Epithelial cell of prostate (primary cell): ENCODE results near the gene NFIA.

Experiments used
- DNase-seq: peaks from one replicate; pipeline ENCODE4 v3.0.0-alpha.2; 2011; ENCODE audit warnings: low read depth, low spot score
- H3K27ac ChIP-seq: fragments of 450-650 bp; 2 replicates; pipeline ENCODE4 v1.5.1; 2017; ENCODE audit warnings: mild to moderate bottlenecking

The NFIA gene

GRCh38 chr1:61337981-61338848, 255.9 kb downstream of the NFIA start:
- peak overlapping the region; percentile 95 for H3K27ac ChIP-seq
- DNase-seq = no peak

- DNase-seq = no peak
- peak overlapping the region; percentile 95 for H3K27ac ChIP-seq
Measured at GRCh38 chr1:61338899-61339298, 256.5 kb downstream of the NFIA start.

GRCh38 chr1:61341426-61341825, 259.1 kb downstream of the NFIA start:
- no peak overlapping the region for H3K27ac ChIP-seq

GRCh38 chr1:61343734-61344420, 261.5 kb downstream of the NFIA start:
- H3K27ac ChIP-seq = no peak overlapping the region
- DNase-seq = no peak

More at GRCh38 chr1:61341426-61341825, 259.1 kb downstream of the NFIA start:
- DNase-seq = no peak

GRCh38 chr1:61344696-61345095, 262.3 kb downstream of the NFIA start:
- DNase-seq = no peak
- no peak overlapping the region for H3K27ac ChIP-seq

- no peak for DNase-seq
- no peak overlapping the region for H3K27ac ChIP-seq
Measured at GRCh38 chr1:61348025-61348665, 265.8 kb downstream of the NFIA start.

GRCh38 chr1:61352845-61353435, 270.6 kb downstream of the NFIA start:
- DNase-seq = no peak
- peak overlapping the region; percentile 40 for H3K27ac ChIP-seq

- peak overlapping the region; percentile 40 for H3K27ac ChIP-seq
- no peak for DNase-seq
Measured at GRCh38 chr1:61353797-61354406, 271.5 kb downstream of the NFIA start.

GRCh38 chr1:61356016-61356415, 273.7 kb downstream of the NFIA start:
- H3K27ac ChIP-seq = no peak overlapping the region
- no peak for DNase-seq

- H3K27ac ChIP-seq = no peak overlapping the region
- DNase-seq = no peak
Measured at GRCh38 chr1:61356995-61357394, 274.6 kb downstream of the NFIA start.

GRCh38 chr1:61357539-61357938, 275.2 kb downstream of the NFIA start:
- H3K27ac ChIP-seq = no peak overlapping the region
- no peak for DNase-seq

GRCh38 chr1:61358770-61359455, 276.6 kb downstream of the NFIA start:
- DNase-seq = peak; percentile 12
- H3K27ac ChIP-seq = peak overlapping the region; percentile 41

- no peak overlapping the region for H3K27ac ChIP-seq
- DNase-seq = no peak
Measured at GRCh38 chr1:61361931-61362330, 279.6 kb downstream of the NFIA start.

- no peak for DNase-seq
Measured at GRCh38 chr1:61362351-61362750, 280.0 kb downstream of the NFIA start.

GRCh38 chr1:61368366-61368765, 286.0 kb downstream of the NFIA start:
- no peak for DNase-seq
- H3K27ac ChIP-seq = no peak overlapping the region

More at GRCh38 chr1:61362351-61362750, 280.0 kb downstream of the NFIA start:
- H3K27ac ChIP-seq = no peak overlapping the region

- no peak for DNase-seq
- no peak overlapping the region for H3K27ac ChIP-seq
Measured at GRCh38 chr1:61368876-61369275, 286.5 kb downstream of the NFIA start.

GRCh38 chr1:61370177-61370912, 288.0 kb downstream of the NFIA start:
- no peak for DNase-seq
- H3K27ac ChIP-seq = no peak overlapping the region

- H3K27ac ChIP-seq = no peak overlapping the region
- no peak for DNase-seq
Measured at GRCh38 chr1:61370913-61371279, 288.5 kb downstream of the NFIA start.

- DNase-seq = no peak
- H3K27ac ChIP-seq = no peak overlapping the region
Measured at GRCh38 chr1:61372944-61373343, 290.6 kb downstream of the NFIA start.
